ENCODE data around the gene CELA2B. TPM values are rescaled to one million over a fixed set of nuclear protein-coding genes. Genes with fewer than 3 reads are reported as not detected.

Gene CELA2B
- total and polyA plus RNA-seq, 2 of the 8 experiments (the other 6 are each of a cell fraction or from before 2014, with no cell fraction given) = not detected

GRCh38 chr1:15524283-15525049, 48.6 kb downstream of the CELA2B start (continued):
- TF ChIP-seq CEBPB (IDR thresholded peaks at IDR 0.05; ENCODE audit: low read depth, low read length) = peak; percentile 81; the same call in 1 of the 2 replicates
- no peak for TF ChIP-seq TAF1 (IDR thresholded peaks at IDR 0.05; ENCODE audit: low read depth, low read length)
- no peak for TF ChIP-seq GTF2F1 (IDR thresholded peaks at IDR 0.05; ENCODE audit: borderline replicate concordance, low read depth, low read length)
- TF ChIP-seq TEAD4 (IDR thresholded peaks at IDR 0.05; ENCODE audit: low read depth, low read length) = no peak
- TF ChIP-seq KDM4A (IDR thresholded peaks at IDR 0.05; ENCODE audit: low read depth, low read length, severe bottlenecking) = no peak
- TF ChIP-seq RNF2 (IDR thresholded peaks at IDR 0.05; ENCODE audit: borderline replicate concordance, low read depth, low read length, missing control alignments, poor library complexity, severe bottlenecking) = no peak
- TF ChIP-seq PHF8 (conservative IDR thresholded peaks at IDR 0.05; ENCODE audit: low read depth, low read length) = peak; percentile 19; the same call in 1 of the 2 replicates
- TF ChIP-seq EGR1 (IDR thresholded peaks at IDR 0.05; ENCODE audit: borderline replicate concordance, low read depth, low read length) = peak; percentile 61; the same call in 1 of the 2 replicates
- TF ChIP-seq SP4 (IDR thresholded peaks at IDR 0.05; ENCODE audit: low read length) = peak; percentile 81; the same call in 1 of the 2 replicates
- TF ChIP-seq EZH2 (IDR thresholded peaks at IDR 0.05; ENCODE audit: low read depth, low read length, severe bottlenecking) = no peak
- TF ChIP-seq POU5F1 (IDR thresholded peaks at IDR 0.05; ENCODE audit: low read depth, low read length) = no peak
- no peak for TF ChIP-seq CBX8 (IDR thresholded peaks at IDR 0.05; ENCODE audit: borderline replicate concordance, low read depth, low read length)

All from H1 (cell line).